T-cell (primary cell): ENCODE results near the gene COQ6. TPM values are rescaled to one million over a fixed set of nuclear protein-coding genes. Genes with fewer than 3 reads are reported as not detected.

ENCODE experiments used
- ATAC-seq, 4 experiments: fragments of 200-7000 bp in 3 of 4; fragments of 150-1000 bp in 1 of 4; cut with Tn5 transposase; replicated peaks in 1 of 4; 1 replicate in 3 of 4; 2 replicates in 1 of 4; pipeline ENCODE4 v1.10.0; 2021; ENCODE audit warnings: moderate library complexity in 3 of 4, mild to moderate bottlenecking in 2 of 4, moderate number of reproducible peaks in 1 of 4
- CTCF ChIA-PET, 2 donors: fragments of 300-600 bp; sonication (Branson Sonifier 250); formaldehyde crosslinking; loops; one replicate each; lab custom pipeline; 2022; ENCODE audit warnings: antibody characterized with exemption in 2 of 2; lab: Charles Lee
- POLR2A ChIA-PET, 2 donors: fragments of 300-600 bp; sonication (Branson Sonifier 250); formaldehyde crosslinking; loops; one replicate each; lab custom pipeline; 2022; ENCODE audit warnings: antibody characterized with exemption in 2 of 2; lab: Charles Lee
- DNase-seq, 35 experiments: peaks; one replicate each; pipeline versions ENCODE4 v3.0.0 to v3.0.0-alpha.2; 2013 to 2023
- H3K27ac ChIP-seq: one replicate; pipeline ENCODE4 v1.5.1; 2013; ENCODE audit warnings: low read length
- H3K27me3 ChIP-seq, 2 experiments: replicated peaks in 1 of 2; 1 replicate in 1 of 2; 2 replicates in 1 of 2; pipeline versions ENCODE4 v1.6.1 to v1.7.0; 2013; ENCODE audit warnings: low read length in 1 of 2, mixed read lengths in 1 of 2; ENCODE audit not compliant: control insufficient read depth in 2 of 2, insufficient read depth in 2 of 2; ENCODE audit errors: extremely low read depth in 1 of 2
- H3K36me3 ChIP-seq, 2 donors: 1 replicate in 1 of 2; 2 replicates in 1 of 2; pipeline versions ENCODE4 v1.6.1 to v1.7.0; 2013; ENCODE audit warnings: low read length in 1 of 2; ENCODE audit not compliant: control insufficient read depth in 2 of 2, insufficient read depth in 1 of 2; ENCODE audit errors: extremely low read depth in 1 of 2
- H3K4me1 ChIP-seq, 2 experiments: 1 replicate in 1 of 2; 2 replicates in 1 of 2; pipeline versions ENCODE4 v1.6.1 to v1.7.0; 2013; ENCODE audit warnings: low read length in 2 of 2, mixed read lengths in 1 of 2; ENCODE audit not compliant: insufficient read depth in 2 of 2, control insufficient read depth in 1 of 2; ENCODE audit errors: extremely low read depth in 1 of 2
- H3K4me3 ChIP-seq, 2 donors: 1 replicate in 1 of 2; 2 replicates in 1 of 2; pipeline versions ENCODE4 v1.5.1 to v1.7.0; 2013; ENCODE audit warnings: mild to moderate bottlenecking in 2 of 2, low read length in 1 of 2, moderate library complexity in 1 of 2; ENCODE audit not compliant: control insufficient read depth in 1 of 2; ENCODE audit errors: extremely low read depth in 1 of 2
- H3K9me3 ChIP-seq: 2 replicates; pipeline ENCODE4 v1.7.0; 2013
- H3K27ac Mint-ChIP-seq, 2 donors: one replicate each; pipeline ENCODE4 v1.8.0; 2020 to 2021; ENCODE audit warnings: mild to moderate bottlenecking in 2 of 2, mixed read lengths in 2 of 2
- H3K27me3 Mint-ChIP-seq, 2 donors: one replicate each; pipeline ENCODE4 v1.8.0; 2021 to 2022; ENCODE audit warnings: mixed read lengths in 2 of 2
- H3K36me3 Mint-ChIP-seq: one replicate; pipeline ENCODE4 v1.8.0; 2021; ENCODE audit warnings: mixed read lengths
- H3K4me1 Mint-ChIP-seq, 3 donors: one replicate each; pipeline ENCODE4 v1.8.0; 2020 to 2022; ENCODE audit warnings: mixed read lengths in 3 of 3, mild to moderate bottlenecking in 1 of 3
- H3K4me3 Mint-ChIP-seq, 3 donors: one replicate each; pipeline ENCODE4 v1.8.0; 2020 to 2022; ENCODE audit warnings: mild to moderate bottlenecking in 3 of 3, mixed read lengths in 3 of 3, moderate library complexity in 3 of 3
- H3K9me3 Mint-ChIP-seq, 3 donors: one replicate each; pipeline ENCODE4 v1.8.0; 2020 to 2022; ENCODE audit warnings: mixed read lengths in 3 of 3
- WGBS: methylation state at CpG from one replicate; pipeline ENCODE4 v1.1.5; 2013; ENCODE audit warnings: missing lambda C conversion rate; ENCODE audit not compliant: insufficient coverage; 5-methylcytosine and 5-hydroxymethylcytosine counted together
- total RNA-seq, 35 experiments: library from RNA in 6 of 35; stranded (reverse) in 6 of 35; fragments of 120-200 nt in 1 of 35; gene quantifications; one replicate each; pipeline versions ENCODE4 v1.2.1 to v1.2.4 and lab custom pipeline; 2013 to 2026

The COQ6 gene
- total RNA-seq, 5 donors from 2014 or later (not counting 1 experiment from before 2014, with no cell fraction given): 29.3 to 35.4 (median 33.2) TPM

DNA sequence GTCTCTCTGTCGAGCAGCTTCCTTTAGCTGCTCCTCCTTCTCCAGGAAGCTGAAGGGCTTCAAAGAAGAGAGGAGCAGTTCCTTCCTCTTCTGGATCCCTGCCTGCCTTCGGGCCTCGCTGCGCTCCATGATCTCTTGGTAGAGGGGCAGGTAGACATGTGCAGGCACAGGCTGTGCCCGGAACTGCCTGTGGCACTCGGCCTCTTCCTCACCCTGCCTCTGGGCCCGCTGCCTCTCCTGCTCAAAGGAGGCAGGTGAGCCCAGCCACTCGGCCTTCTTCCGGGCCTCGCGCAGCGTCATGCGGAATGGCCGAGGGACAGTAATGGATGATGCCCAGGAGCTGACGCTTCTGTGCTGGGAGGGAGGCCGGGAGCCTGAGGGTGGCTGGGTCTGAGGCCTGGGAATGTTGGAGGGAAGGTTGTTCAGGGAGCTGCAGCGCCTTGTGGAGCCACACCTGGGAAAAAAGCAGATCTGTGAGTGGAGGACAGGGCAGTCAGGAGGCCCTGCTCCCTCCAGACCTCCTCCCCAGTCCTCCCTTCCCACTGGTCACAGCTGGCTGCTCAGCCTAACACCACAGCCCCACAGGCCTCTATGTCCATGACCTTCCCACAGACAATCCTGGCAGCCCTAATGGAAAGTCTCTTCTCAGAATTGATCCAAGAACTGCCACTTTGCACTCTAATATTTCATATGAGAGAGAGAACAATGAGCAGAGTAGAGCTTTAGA, 5.5 kb upstream of the COQ6 start:
- WGBS: 97% methylated on average over 12 of the region's 17 CpGs
- H3K4me1 Mint-ChIP-seq: peaks cover under 1 to 11% (median 2%) of the 10 kb centered on the region in 3 donors

DNA sequence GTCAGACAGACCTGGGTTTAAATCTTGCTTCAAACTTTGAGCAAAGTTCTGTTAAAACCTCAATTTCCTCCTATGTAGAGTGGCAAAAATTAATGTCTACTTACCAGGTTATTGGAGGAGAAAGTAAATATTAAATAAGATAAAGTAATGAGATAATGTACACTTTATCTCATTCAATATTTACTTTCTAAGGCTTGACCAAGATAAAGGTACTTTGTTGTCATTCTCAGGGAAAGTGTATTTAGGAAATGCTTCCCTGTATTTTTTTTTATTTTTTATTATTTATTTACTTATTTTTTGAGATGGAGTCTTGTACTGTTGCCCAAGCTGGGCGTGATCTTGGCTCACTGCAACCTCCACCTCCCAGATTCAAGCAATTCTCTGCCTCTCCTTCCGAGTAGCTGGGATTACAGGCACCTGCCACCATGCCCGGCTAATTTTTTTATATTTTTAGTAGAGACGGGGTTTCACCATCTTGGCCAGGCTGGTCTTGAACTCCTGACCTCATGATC, 4.9 kb upstream of the COQ6 start:
- Histone ChIP-seq H3K9me3 (no peaks in the 10 kb centered on the region), H3K27me3 (no peaks in the 10 kb centered on the region), H3K4me3 (no peak overlapping the region), H3K4me1 (peaks cover 0 to 12% of the 10 kb centered on the region in 2 experiments), H3K36me3 (peaks cover 3 to 31% of the 10 kb centered on the region in 2 donors), H3K27ac (no peak overlapping the region)
- H3K36me3 Mint-ChIP-seq: peaks cover 21% of the 10 kb centered on the region
- no peaks in the 10 kb centered on the region for H3K27me3 Mint-ChIP-seq
- ATAC-seq: no peak
- H3K4me1 Mint-ChIP-seq: peaks cover 6 to 17% (median 7%) of the 10 kb centered on the region in 3 donors
- CTCF ChIA-PET: no interaction called here
- POLR2A ChIA-PET: interaction anchor here in 1 of 2 donors (0.6 kb wide), 1 partner anchor 68 kb away, joined by 4 read pairs; no protein-coding TSS in a partner anchor
- H3K27ac Mint-ChIP-seq: no peak overlapping the region
- H3K4me3 Mint-ChIP-seq: no peak overlapping the region
- H3K9me3 Mint-ChIP-seq: no peaks in the 10 kb centered on the region
- no peak for DNase-seq
- WGBS: 92% methylated on average over 2 of the region's 4 CpGs

More for the DNA sequence above, 5.5 kb upstream of the COQ6 start:
- ChIA-PET POLR2A (no interaction called here), CTCF (no interaction called here)
- no peak overlapping the region for H3K4me3 Mint-ChIP-seq
- H3K36me3 Mint-ChIP-seq: peaks cover 21% of the 10 kb centered on the region
- no peak overlapping the region for H3K27ac Mint-ChIP-seq
- H3K27me3 ChIP-seq: no peaks in the 10 kb centered on the region
- H3K27ac ChIP-seq: no peak overlapping the region
- H3K36me3 ChIP-seq: peaks cover 6 to 36% of the 10 kb centered on the region in 2 donors
- H3K4me3 ChIP-seq: no peak overlapping the region
- no peaks in the 10 kb centered on the region for H3K9me3 ChIP-seq
- ATAC-seq (no peak), DNase-seq (no peak)
- no peaks in the 10 kb centered on the region for H3K9me3 Mint-ChIP-seq
- no peaks in the 10 kb centered on the region for H3K27me3 Mint-ChIP-seq
- H3K4me1 ChIP-seq: peaks cover 0 to 10% of the 10 kb centered on the region in 2 experiments

DNA sequence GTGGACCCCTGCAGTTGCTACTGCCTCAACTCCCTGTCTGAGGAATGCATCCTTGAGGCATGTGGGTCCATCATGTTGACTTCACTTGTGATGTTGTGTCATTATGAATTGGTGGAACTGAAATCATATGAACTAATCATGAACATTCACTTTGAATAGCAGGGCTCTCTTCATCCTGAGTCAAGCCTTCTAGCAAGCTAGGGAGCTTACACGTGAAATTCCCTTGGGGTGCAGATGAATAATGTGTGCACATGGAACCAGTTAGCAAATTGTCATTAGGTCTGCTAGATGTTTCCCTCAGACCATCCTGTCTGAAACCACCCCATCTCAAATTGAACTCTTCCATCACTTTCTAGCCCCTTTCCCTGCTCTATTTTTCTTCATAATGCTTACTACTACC, 3.6 kb downstream of the COQ6 start:
- no peaks in the 10 kb centered on the region for H3K9me3 Mint-ChIP-seq
- H3K27ac Mint-ChIP-seq: no peak overlapping the region
- WGBS: no CpG with 5 or more reads among the region's 1 CpG
- DNase-seq: no peak
- H3K4me3 Mint-ChIP-seq: no peak overlapping the region
- Histone ChIP-seq H3K4me3 (no peak overlapping the region), H3K36me3 (peaks cover 10 to 47% of the 10 kb centered on the region in 2 donors), H3K9me3 (no peaks in the 10 kb centered on the region), H3K27me3 (no peaks in the 10 kb centered on the region), H3K4me1 (peaks cover 0 to 22% of the 10 kb centered on the region in 2 experiments), H3K27ac (no peak overlapping the region)
- no peaks in the 10 kb centered on the region for H3K27me3 Mint-ChIP-seq
- H3K36me3 Mint-ChIP-seq: peaks cover 22% of the 10 kb centered on the region
- no peak for ATAC-seq
- ChIA-PET CTCF (no interaction called here), POLR2A (interaction anchor here in 1 of 2 donors (0.5 kb wide), 1 partner anchor 58 kb away, joined by 3 read pairs; no protein-coding TSS in a partner anchor)
- peaks cover 20 to 23% (median 22%) of the 10 kb centered on the region in 3 donors for H3K4me1 Mint-ChIP-seq

DNA sequence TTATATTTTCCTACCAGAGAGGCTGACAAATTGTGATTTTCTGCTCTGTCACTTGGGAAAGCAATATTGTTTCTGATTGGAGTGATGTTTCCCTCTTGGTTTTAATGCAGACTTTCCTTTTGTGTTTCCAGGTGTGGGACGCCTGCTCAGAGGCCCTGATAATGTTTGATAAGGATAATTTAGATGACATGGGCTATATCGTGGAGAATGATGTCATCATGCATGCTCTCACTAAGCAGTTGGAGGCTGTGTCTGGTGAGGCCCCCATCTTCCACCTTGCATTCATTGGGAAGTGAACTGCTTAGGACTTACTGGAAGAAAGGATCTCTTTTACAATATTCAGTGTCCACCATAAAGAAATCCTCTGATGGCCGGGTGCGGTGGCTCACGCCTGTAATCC, 5.6 kb downstream of the COQ6 start:
- Mint-ChIP-seq H3K9me3 (no peaks in the 10 kb centered on the region), H3K4me1 (peaks cover 12 to 16% (median 13%) of the 10 kb centered on the region in 3 donors), H3K36me3 (peaks cover 37% of the 10 kb centered on the region), H3K27ac (no peak overlapping the region), H3K27me3 (no peaks in the 10 kb centered on the region), H3K4me3 (no peak overlapping the region)
- Histone ChIP-seq H3K4me3 (no peak overlapping the region), H3K4me1 (peaks cover 0 to 7% of the 10 kb centered on the region in 2 experiments), H3K9me3 (no peaks in the 10 kb centered on the region), H3K27me3 (no peaks in the 10 kb centered on the region), H3K27ac (no peak overlapping the region), H3K36me3 (peaks cover 10 to 66% of the 10 kb centered on the region in 2 donors)
- ChIA-PET CTCF (no interaction called here), POLR2A (interaction anchor here in 1 of 2 donors (0.7 kb wide), 1 partner anchor 41 kb away, joined by 5 read pairs; no protein-coding TSS in a partner anchor)
- DNase-seq (no peak), ATAC-seq (no peak)
- WGBS: 100% methylated on average over 3 of the region's 5 CpGs

DNA sequence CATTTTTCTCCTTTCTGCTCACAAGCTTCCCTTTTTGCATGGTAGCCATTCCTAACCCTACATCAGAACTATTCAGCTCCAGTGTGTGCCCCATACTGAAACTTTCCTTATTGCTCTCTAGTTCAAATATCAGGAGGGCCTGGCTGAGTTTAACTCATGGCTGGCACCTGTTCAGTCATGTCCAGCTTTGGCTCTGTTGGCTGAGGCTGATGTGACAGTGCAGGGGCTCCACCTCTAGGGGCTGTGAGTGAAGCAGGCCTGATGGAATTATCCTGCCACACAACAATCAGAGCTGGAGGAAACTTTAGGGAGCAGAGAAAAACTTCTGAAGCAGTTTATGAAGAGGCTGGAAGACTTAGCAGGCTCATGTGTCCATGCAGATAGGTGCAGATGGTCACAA, 8.5 kb downstream of the COQ6 start:
- H3K4me1 ChIP-seq: no peaks in the 10 kb centered on the region
- Mint-ChIP-seq H3K36me3 (peaks cover 46% of the 10 kb centered on the region), H3K27me3 (no peaks in the 10 kb centered on the region), H3K27ac (no peak overlapping the region), H3K9me3 (no peaks in the 10 kb centered on the region), H3K4me1 (no peaks in the 10 kb centered on the region), H3K4me3 (no peak overlapping the region)
- H3K36me3 ChIP-seq: peaks cover 16 to 81% of the 10 kb centered on the region in 2 donors
- H3K4me3 ChIP-seq: no peak overlapping the region
- H3K9me3 ChIP-seq: no peaks in the 10 kb centered on the region
- DNase-seq (no peak), ATAC-seq (no peak)
- CTCF ChIA-PET: interaction anchor here in 1 of 2 donors (0.6 kb wide), 1 partner anchor 135 kb away, joined by 6 read pairs; no protein-coding TSS in a partner anchor
- POLR2A ChIA-PET: no interaction called here
- H3K27ac ChIP-seq: no peak overlapping the region
- H3K27me3 ChIP-seq: no peaks in the 10 kb centered on the region

DNA sequence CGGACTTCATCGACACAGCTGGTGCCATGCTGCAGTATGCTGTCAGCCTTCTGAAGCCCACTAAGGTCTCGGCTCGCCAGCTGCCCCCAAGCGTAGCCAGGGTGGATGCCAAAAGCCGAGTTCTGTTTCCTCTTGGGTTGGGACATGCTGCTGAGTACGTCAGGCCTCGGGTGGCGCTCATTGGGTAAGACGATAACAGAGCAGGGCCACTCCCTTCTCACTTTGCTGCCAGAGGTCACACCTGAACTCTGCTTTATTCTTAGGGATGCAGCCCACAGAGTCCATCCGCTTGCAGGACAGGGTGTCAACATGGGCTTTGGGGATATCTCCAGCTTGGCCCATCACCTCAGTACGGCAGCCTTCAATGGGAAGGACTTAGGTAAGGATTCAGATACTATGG, 11.1 kb downstream of the COQ6 start:
- DNase-seq (no peak), ATAC-seq (no peak)
- Histone ChIP-seq H3K4me3 (no peak overlapping the region), H3K27ac (no peak overlapping the region), H3K9me3 (no peaks in the 10 kb centered on the region), H3K4me1 (no peaks in the 10 kb centered on the region), H3K27me3 (no peaks in the 10 kb centered on the region), H3K36me3 (peaks cover 20 to 73% of the 10 kb centered on the region in 2 donors)
- Mint-ChIP-seq H3K9me3 (no peaks in the 10 kb centered on the region), H3K4me3 (no peak overlapping the region), H3K4me1 (no peaks in the 10 kb centered on the region), H3K36me3 (peaks cover 45% of the 10 kb centered on the region), H3K27me3 (no peaks in the 10 kb centered on the region), H3K27ac (no peak overlapping the region)
- CTCF ChIA-PET: interaction anchor here (0.6 kb wide), 2 partner anchors 14 to 1514 kb away, joined by 4 to 5 read pairs; no protein-coding TSS in a partner anchor
- POLR2A ChIA-PET: no interaction called here
- 99% methylated on average over 12 of the region's 12 CpGs for whole genome bisulfite sequencing
